Hepatocyte (in vitro differentiated cells): ENCODE data around the gene CRY1. TPM values are rescaled to one million over a fixed set of nuclear protein-coding genes. Genes with fewer than 3 reads are reported as not detected.
A peak's percentile ranks its signal among the peaks of the same experiment; 100 is the strongest.
"Not testable (repeated sequence)": the region's sequence is repeated elsewhere in the genome, so short reads cannot be mapped to it uniquely, and the experiment has no call there.

ENCODE experiments used
- DNase-seq: peaks from one replicate; pipeline ENCODE4 v3.0.0-alpha.2; 2016; ENCODE audit warnings: low spot score
- H2AFZ ChIP-seq: fragments of 200-600 bp; sonication (generic); 2 replicates; pipeline ENCODE4 v1.6.0; 2016; ENCODE audit warnings: antibody characterized with exemption, mild to moderate bottlenecking
- H3K27ac ChIP-seq: fragments of 200-600 bp; sonication (generic); 2 replicates; pipeline ENCODE4 v1.5.1; 2016; ENCODE audit warnings: mild to moderate bottlenecking
- H3K27me3 ChIP-seq: fragments of 200-600 bp; sonication (generic); 2 replicates; pipeline ENCODE4 v1.6.1; 2016
- H3K36me3 ChIP-seq: fragments of 200-600 bp; sonication (generic); replicated peaks from 2 replicates; pipeline ENCODE4 v1.5.1; 2016; ENCODE audit warnings: low read depth; ENCODE audit not compliant: insufficient read depth
- H3K4me1 ChIP-seq: fragments of 200-600 bp; sonication (generic); 2 replicates; pipeline ENCODE4 v1.5.1; 2016; ENCODE audit warnings: mild to moderate bottlenecking, moderate library complexity; ENCODE audit not compliant: insufficient read depth
- H3K4me2 ChIP-seq: fragments of 200-600 bp; sonication (generic); 2 replicates; pipeline ENCODE4 v1.6.0; 2016
- H3K4me3 ChIP-seq: fragments of 200-600 bp; sonication (generic); 2 replicates; pipeline ENCODE4 v1.5.1; 2016; ENCODE audit warnings: mild to moderate bottlenecking
- H3K79me2 ChIP-seq: fragments of 200-600 bp; sonication (generic); 2 replicates; pipeline ENCODE4 v1.6.0; 2017; ENCODE audit warnings: mild to moderate bottlenecking
- H3K9me2 ChIP-seq: fragments of 200-600 bp; sonication (generic); replicated peaks from 2 replicates; pipeline ENCODE4 v1.6.0; 2017; ENCODE audit warnings: mild to moderate bottlenecking; ENCODE audit not compliant: insufficient read depth
- H3K9me3 ChIP-seq: fragments of 200-600 bp; sonication (generic); 2 replicates; pipeline ENCODE4 v1.5.1; 2016; ENCODE audit warnings: low read depth, mild to moderate bottlenecking
- H4K20me1 ChIP-seq: fragments of 200-600 bp; sonication (generic); 2 replicates; pipeline ENCODE4 v1.6.0; 2016; ENCODE audit warnings: mild to moderate bottlenecking; ENCODE audit not compliant: insufficient read depth, poor library complexity, severe bottlenecking
- CTCF ChIP-seq: fragments of 200-600 bp; sonication (generic); IDR thresholded peaks from 2 replicates; pipeline ENCODE4 v1.5.1; 2016; ENCODE audit warnings: antibody characterized with exemption, mild to moderate bottlenecking; ENCODE audit not compliant: poor library complexity
- EZH2 ChIP-seq: fragments of 200-600 bp; sonication (generic); IDR thresholded peaks from 2 replicates; pipeline ENCODE4 v1.6.1; 2016; ENCODE audit warnings: antibody characterized with exemption, mild to moderate bottlenecking, borderline replicate concordance
- EZH2phosphoT487 ChIP-seq: fragments of 200-600 bp; sonication (generic); IDR thresholded peaks from one replicate; pipeline ENCODE4 v1.6.1; 2018; ENCODE audit warnings: antibody characterized with exemption, mild to moderate bottlenecking, low read depth, moderate library complexity; ENCODE audit not compliant: unreplicated experiment, severe bottlenecking
- WGBS: methylation state at CpG from one replicate; pipeline ENCODE4 v1.1.6; 2016; ENCODE audit warnings: low lambda C conversion rate; ENCODE audit errors: missing lambda C conversion rate; 5-methylcytosine and 5-hydroxymethylcytosine counted together
- polyA plus RNA-seq: library from polyadenylated mRNA; unstranded; fragments of >200 nt; fragmentation: Nextera tagmentation; extraction: Ambion mirVana; gene quantifications from 2 replicates; pipeline ENCODE4 v1.2.1, GENCODE V29; 2016
- total RNA-seq: library from RNA; depleted of rRNA; stranded (reverse); fragments of >200 nt; gene quantifications from 2 replicates; pipeline ENCODE4 v1.2.3, GENCODE V29; 2014

Gene CRY1
- total and polyA plus RNA-seq, 2 experiments from 2014 or later: 29.1 to 34.6 TPM

- Histone ChIP-seq H4K20me1 (no peaks in the 10 kb centered on the region), H3K4me2 (no peak overlapping the region), H3K9me2 (no peaks in the 10 kb centered on the region), H2AFZ (no peak overlapping the region), H3K27ac (peak overlapping the region; percentile 85), H3K4me1 (peaks cover 17% of the 10 kb centered on the region), H3K36me3 (no peaks in the 10 kb centered on the region), H3K27me3 (no peaks in the 10 kb centered on the region), H3K9me3 (no peaks in the 10 kb centered on the region), H3K4me3 (no peak overlapping the region), H3K79me2 (peaks cover 35% of the 10 kb centered on the region)
- DNase-seq: no peak
- WGBS: 93% methylated on average over 7 of the region's 7 CpGs
- TF ChIP-seq EZH2 (no peak), CTCF (no peak), EZH2phosphoT487 (no peak)
These were observed 64.3 kb downstream of the CRY1 start for GRCh38 chr12:107029081-107029480.

GRCh38 chr12:107027636-107028053 is 65.7 kb downstream of the CRY1 start:
- Histone ChIP-seq H4K20me1 (no peaks in the 10 kb centered on the region), H3K4me1 (peaks cover 17% of the 10 kb centered on the region), H3K27me3 (no peaks in the 10 kb centered on the region), H3K9me2 (no peaks in the 10 kb centered on the region), H3K4me2 (peak overlapping the region; percentile 29), H3K4me3 (no peak overlapping the region), H3K9me3 (no peaks in the 10 kb centered on the region), H2AFZ (no peak overlapping the region), H3K27ac (peak overlapping the region; percentile 85), H3K79me2 (peaks cover 36% of the 10 kb centered on the region), H3K36me3 (no peaks in the 10 kb centered on the region)
- WGBS: 8% methylated on average over 2 of the region's 2 CpGs
- TF ChIP-seq CTCF (no peak), EZH2phosphoT487 (no peak), EZH2 (no peak)
- DNase-seq: peak; percentile 83

- TF ChIP-seq EZH2phosphoT487 (no peak), EZH2 (no peak), CTCF (no peak)
- Histone ChIP-seq H3K9me2 (no peaks in the 10 kb centered on the region), H3K27ac (peak overlapping the region; percentile 85), H3K4me1 (peaks cover 17% of the 10 kb centered on the region), H3K36me3 (no peaks in the 10 kb centered on the region), H2AFZ (no peak overlapping the region), H4K20me1 (no peaks in the 10 kb centered on the region), H3K27me3 (no peaks in the 10 kb centered on the region), H3K4me2 (peak overlapping the region; percentile 29), H3K79me2 (peaks cover 33% of the 10 kb centered on the region), H3K4me3 (no peak overlapping the region), H3K9me3 (no peaks in the 10 kb centered on the region)
- DNase-seq: no peak
- 69% methylated on average over 4 of the region's 4 CpGs for WGBS
These were observed 66.3 kb downstream of the CRY1 start for GRCh38 chr12:107026806-107027635.

GRCh38 chr12:107026356-107026755 is 67.0 kb downstream of the CRY1 start:
- DNase-seq, H3K4me2 ChIP-seq, H4K20me1 ChIP-seq, H2AFZ ChIP-seq, H3K9me3 ChIP-seq, H3K36me3 ChIP-seq, H3K4me3 ChIP-seq, H3K9me2 ChIP-seq, H3K27me3 ChIP-seq: not testable (repeated sequence)
- H3K4me1 ChIP-seq: peaks cover 17% of the 10 kb centered on the region
- peaks cover 31% of the 10 kb centered on the region for H3K79me2 ChIP-seq
- H3K27ac ChIP-seq: peak overlapping the region; percentile 85
